ENCODE results near the gene CHRNA3. TPM values are rescaled to one million over a fixed set of nuclear protein-coding genes. Genes with fewer than 3 reads are reported as not detected.

CHRNA3 gene
- total RNA-seq, 4 donors from 2014 or later: 0.70 to 1.9 (median 1.6) TPM; not detected in 1

GRCh38 chr15:78621810-78622402 lies 1.1 kb upstream of the CHRNA3 start:
- no peak overlapping the region for H3K27ac ChIP-seq
- WGBS: 76% methylated on average over 10 of the region's 10 CpGs
- H3K27me3 ChIP-seq: peaks cover 58% of the 10 kb centered on the region
- H3K4me3 ChIP-seq: no peak overlapping the region
- TF ChIP-seq POLR2A (IDR thresholded peaks at IDR 0.05) (no peak), CTCF (IDR thresholded peaks at IDR 0.05) (no peak), POLR2AphosphoS5 (IDR thresholded peaks at IDR 0.05) (no peak), EP300 (IDR thresholded peaks at IDR 0.05) (no peak)
- no peaks in the 10 kb centered on the region for H3K36me3 ChIP-seq
- peak in 1 of 2 donors; percentile 68 for DNase-seq (ENCODE audit: low spot score in 2 of 2)
- no peaks in the 10 kb centered on the region for H3K9me3 ChIP-seq
- peaks cover 19% of the 10 kb centered on the region for H3K4me1 ChIP-seq

- Histone ChIP-seq H3K4me1 (peaks cover 19% of the 10 kb centered on the region), H3K9me3 (no peaks in the 10 kb centered on the region), H3K4me3 (peak overlapping the region; percentile 52), H3K27ac (no peak overlapping the region), H3K36me3 (no peaks in the 10 kb centered on the region), H3K27me3 (peaks cover 54% of the 10 kb centered on the region)
- TF ChIP-seq CTCF (IDR thresholded peaks at IDR 0.05) (no peak), EP300 (IDR thresholded peaks at IDR 0.05) (no peak), POLR2A (IDR thresholded peaks at IDR 0.05) (no peak), POLR2AphosphoS5 (IDR thresholded peaks at IDR 0.05) (no peak)
- WGBS: no CpG with 5 or more reads among the region's 41 CpGs
- peak in 1 of 2 donors; percentile 72 for DNase-seq (ENCODE audit: low spot score in 2 of 2)
Observed at GRCh38 chr15:78620021-78620526, 722 bp downstream of the CHRNA3 start.

- peak in 1 of 2 donors; percentile 53 for DNase-seq (ENCODE audit: low spot score in 2 of 2)
- 39% methylated on average over 12 of the region's 20 CpGs for WGBS
- Histone ChIP-seq H3K4me3 (no peak overlapping the region), H3K27ac (no peak overlapping the region), H3K27me3 (peaks cover 48% of the 10 kb centered on the region), H3K36me3 (no peaks in the 10 kb centered on the region), H3K4me1 (peaks cover 19% of the 10 kb centered on the region), H3K9me3 (no peaks in the 10 kb centered on the region)
- TF ChIP-seq EP300 (IDR thresholded peaks at IDR 0.05) (no peak), POLR2AphosphoS5 (IDR thresholded peaks at IDR 0.05) (no peak), CTCF (IDR thresholded peaks at IDR 0.05) (no peak), POLR2A (IDR thresholded peaks at IDR 0.05) (no peak)
Observed at GRCh38 chr15:78619022-78619950, 1.5 kb downstream of the CHRNA3 start.

- peaks cover 44% of the 10 kb centered on the region for H3K27me3 ChIP-seq
- peak; percentile 92 to 94 for DNase-seq (ENCODE audit: low spot score in 2 of 2)
Observed at GRCh38 chr15:78618490-78618934, 2.3 kb downstream of the CHRNA3 start.

More at GRCh38 chr15:78618490-78618934, 2.3 kb downstream of the CHRNA3 start:
- TF ChIP-seq CTCF (IDR thresholded peaks at IDR 0.05) (peak; percentile 72 to 81), POLR2AphosphoS5 (IDR thresholded peaks at IDR 0.05) (peak in 1 of 3 donors; percentile 20), POLR2A (IDR thresholded peaks at IDR 0.05) (no peak), EP300 (IDR thresholded peaks at IDR 0.05) (no peak)
- 5% methylated on average over 8 of the region's 8 CpGs for WGBS
- H3K4me1 ChIP-seq: peaks cover 19% of the 10 kb centered on the region
- no peaks in the 10 kb centered on the region for H3K36me3 ChIP-seq
- H3K4me3 ChIP-seq: no peak overlapping the region
- no peak overlapping the region for H3K27ac ChIP-seq
- no peaks in the 10 kb centered on the region for H3K9me3 ChIP-seq

All from suprapubic skin (tissue), 4 donors.